Mononuclear cell (primary cell): ENCODE measurements around the gene ATF6. TPM values are rescaled to one million over a fixed set of nuclear protein-coding genes. Genes with fewer than 3 reads are reported as not detected.
"Not testable (repeated sequence)": the region's sequence is repeated elsewhere in the genome, so short reads cannot be mapped to it uniquely, and the experiment has no call there.

Experiments used
- H3K27me3 ChIP-seq: 2 replicates; pipeline ENCODE4 v1.6.0; 2011; ENCODE audit warnings: low read length, control low read depth; ENCODE audit not compliant: insufficient read depth
- H3K4me1 ChIP-seq: 2 replicates; pipeline ENCODE4 v1.5.1; 2011; ENCODE audit warnings: mild to moderate bottlenecking, low read length, control low read depth; ENCODE audit not compliant: insufficient read depth
- H3K4me3 ChIP-seq: 2 replicates; pipeline ENCODE4 v1.5.1; 2011; ENCODE audit warnings: mild to moderate bottlenecking, low read length, moderate library complexity
- H3K9me3 ChIP-seq: 2 replicates; pipeline ENCODE4 v1.5.1; 2011; ENCODE audit warnings: low read depth, mild to moderate bottlenecking, control low read depth, low read length
- total RNA-seq: library from RNA; depleted of rRNA; stranded (reverse); fragments of >200 nt; gene quantifications from one replicate; pipeline ENCODE4 v1.2.3, GENCODE V29; 2012

Gene ATF6
- total RNA-seq, 1 donor = 27.5 TPM

GRCh38 chr1:161824618-161825017 is 58.5 kb downstream of the ATF6 start:
- H3K4me3 ChIP-seq = no peak overlapping the region
- H3K4me1 ChIP-seq = no peaks in the 10 kb centered on the region
- no peaks in the 10 kb centered on the region for H3K27me3 ChIP-seq
- no peaks in the 10 kb centered on the region for H3K9me3 ChIP-seq

- Histone ChIP-seq H3K27me3 (no peaks in the 10 kb centered on the region), H3K4me1 (no peaks in the 10 kb centered on the region), H3K9me3 (no peaks in the 10 kb centered on the region), H3K4me3 (no peak overlapping the region)
Observed at GRCh38 chr1:161825831-161826230, 59.7 kb downstream of the ATF6 start.

GRCh38 chr1:161826478-161826877 is 60.4 kb downstream of the ATF6 start:
- no peaks in the 10 kb centered on the region for H3K27me3 ChIP-seq
- H3K4me1 ChIP-seq = no peaks in the 10 kb centered on the region
- no peak overlapping the region for H3K4me3 ChIP-seq
- H3K9me3 ChIP-seq = no peaks in the 10 kb centered on the region

- Histone ChIP-seq H3K4me1 (no peaks in the 10 kb centered on the region), H3K4me3 (no peak overlapping the region), H3K9me3 (no peaks in the 10 kb centered on the region)
Observed at GRCh38 chr1:161827786-161828185, 61.7 kb downstream of the ATF6 start.

GRCh38 chr1:161832299-161832907 is 66.3 kb downstream of the ATF6 start:
- not testable (repeated sequence) for H3K9me3 ChIP-seq, H3K4me1 ChIP-seq, H3K27me3 ChIP-seq, H3K4me3 ChIP-seq

More at GRCh38 chr1:161827786-161828185, 61.7 kb downstream of the ATF6 start:
- no peaks in the 10 kb centered on the region for H3K27me3 ChIP-seq

GRCh38 chr1:161834967-161835550 is 68.9 kb downstream of the ATF6 start:
- Histone ChIP-seq H3K27me3 (no peaks in the 10 kb centered on the region), H3K9me3 (no peaks in the 10 kb centered on the region), H3K4me1 (no peaks in the 10 kb centered on the region), H3K4me3 (no peak overlapping the region)

- no peaks in the 10 kb centered on the region for H3K27me3 ChIP-seq
- no peak overlapping the region for H3K4me3 ChIP-seq
- H3K9me3 ChIP-seq = no peaks in the 10 kb centered on the region
- no peaks in the 10 kb centered on the region for H3K4me1 ChIP-seq
Observed at GRCh38 chr1:161836018-161836417, 69.9 kb downstream of the ATF6 start.

- H3K4me1 ChIP-seq = no peaks in the 10 kb centered on the region
- H3K4me3 ChIP-seq = no peak overlapping the region
- H3K9me3 ChIP-seq = no peaks in the 10 kb centered on the region
- H3K27me3 ChIP-seq = no peaks in the 10 kb centered on the region
Observed at GRCh38 chr1:161838362-161838761, 72.2 kb downstream of the ATF6 start.

GRCh38 chr1:161838885-161839284 is 72.8 kb downstream of the ATF6 start:
- H3K4me1 ChIP-seq = no peaks in the 10 kb centered on the region
- no peak overlapping the region for H3K4me3 ChIP-seq
- no peaks in the 10 kb centered on the region for H3K27me3 ChIP-seq
- H3K9me3 ChIP-seq = no peaks in the 10 kb centered on the region

GRCh38 chr1:161839591-161839990 is 73.5 kb downstream of the ATF6 start:
- H3K4me3 ChIP-seq = no peak overlapping the region
- no peaks in the 10 kb centered on the region for H3K4me1 ChIP-seq
- no peaks in the 10 kb centered on the region for H3K9me3 ChIP-seq
- no peaks in the 10 kb centered on the region for H3K27me3 ChIP-seq

GRCh38 chr1:161840363-161840762 is 74.2 kb downstream of the ATF6 start:
- no peaks in the 10 kb centered on the region for H3K9me3 ChIP-seq

GRCh38 chr1:161843156-161843555 is 77.0 kb downstream of the ATF6 start:
- Histone ChIP-seq H3K27me3 (no peaks in the 10 kb centered on the region), H3K4me3 (no peak overlapping the region), H3K4me1 (no peaks in the 10 kb centered on the region), H3K9me3 (no peaks in the 10 kb centered on the region)

More at GRCh38 chr1:161840363-161840762, 74.2 kb downstream of the ATF6 start:
- Histone ChIP-seq H3K27me3 (no peaks in the 10 kb centered on the region), H3K4me1 (no peaks in the 10 kb centered on the region), H3K4me3 (no peak overlapping the region)

- Histone ChIP-seq H3K27me3 (no peaks in the 10 kb centered on the region), H3K9me3 (no peaks in the 10 kb centered on the region), H3K4me3 (no peak overlapping the region), H3K4me1 (no peaks in the 10 kb centered on the region)
Observed at GRCh38 chr1:161844696-161845095, 78.6 kb downstream of the ATF6 start.

GRCh38 chr1:161848676-161849075 is 82.6 kb downstream of the ATF6 start:
- H3K4me3 ChIP-seq = no peak overlapping the region
- no peaks in the 10 kb centered on the region for H3K27me3 ChIP-seq
- no peaks in the 10 kb centered on the region for H3K9me3 ChIP-seq
- no peaks in the 10 kb centered on the region for H3K4me1 ChIP-seq

- Histone ChIP-seq H3K9me3 (no peaks in the 10 kb centered on the region), H3K4me3 (no peak overlapping the region), H3K4me1 (no peaks in the 10 kb centered on the region), H3K27me3 (no peaks in the 10 kb centered on the region)
Observed at GRCh38 chr1:161849518-161849917, 83.4 kb downstream of the ATF6 start.

GRCh38 chr1:161855260-161855659 is 89.1 kb downstream of the ATF6 start:
- H3K27me3 ChIP-seq = no peaks in the 10 kb centered on the region
- H3K4me3 ChIP-seq = no peak overlapping the region
- H3K4me1 ChIP-seq = no peaks in the 10 kb centered on the region
- no peaks in the 10 kb centered on the region for H3K9me3 ChIP-seq
